GM18858 (cell line): ENCODE data around the gene LYZ.

Experiments used
- ATAC-seq: cut with Tn5 transposase; IDR thresholded peaks from one replicate; pipeline ENCODE4 v1.9.1; 2021; ENCODE audit not compliant: unreplicated experiment

LYZ gene

GRCh38 chr12:69383074-69383473 lies 34.9 kb downstream of the LYZ start:
- no peak for ATAC-seq

- no peak for ATAC-seq
Measured at GRCh38 chr12:69385038-69385437, 36.9 kb downstream of the LYZ start.

- ATAC-seq: no peak
Measured at GRCh38 chr12:69386921-69387320, 38.7 kb downstream of the LYZ start.

- no peak for ATAC-seq
Measured at GRCh38 chr12:69388371-69388770, 40.2 kb downstream of the LYZ start.

- no peak for ATAC-seq
Measured at GRCh38 chr12:69389831-69390230, 41.6 kb downstream of the LYZ start.

GRCh38 chr12:69392179-69392928 lies 44.2 kb downstream of the LYZ start:
- peak; percentile 84 for ATAC-seq

GRCh38 chr12:69396041-69396440 lies 47.9 kb downstream of the LYZ start:
- ATAC-seq: no peak

- ATAC-seq: no peak
Measured at GRCh38 chr12:69396963-69397362, 48.8 kb downstream of the LYZ start.

GRCh38 chr12:69397978-69398377 lies 49.8 kb downstream of the LYZ start:
- no peak for ATAC-seq

- no peak for ATAC-seq
Measured at GRCh38 chr12:69401940-69402339, 53.8 kb downstream of the LYZ start.
